ENCODE results near the gene CA5A.
"Not testable (repeated sequence)": the region's sequence is repeated elsewhere in the genome, so short reads cannot be mapped to it uniquely, and the experiment has no call there.

CA5A gene

DNA sequence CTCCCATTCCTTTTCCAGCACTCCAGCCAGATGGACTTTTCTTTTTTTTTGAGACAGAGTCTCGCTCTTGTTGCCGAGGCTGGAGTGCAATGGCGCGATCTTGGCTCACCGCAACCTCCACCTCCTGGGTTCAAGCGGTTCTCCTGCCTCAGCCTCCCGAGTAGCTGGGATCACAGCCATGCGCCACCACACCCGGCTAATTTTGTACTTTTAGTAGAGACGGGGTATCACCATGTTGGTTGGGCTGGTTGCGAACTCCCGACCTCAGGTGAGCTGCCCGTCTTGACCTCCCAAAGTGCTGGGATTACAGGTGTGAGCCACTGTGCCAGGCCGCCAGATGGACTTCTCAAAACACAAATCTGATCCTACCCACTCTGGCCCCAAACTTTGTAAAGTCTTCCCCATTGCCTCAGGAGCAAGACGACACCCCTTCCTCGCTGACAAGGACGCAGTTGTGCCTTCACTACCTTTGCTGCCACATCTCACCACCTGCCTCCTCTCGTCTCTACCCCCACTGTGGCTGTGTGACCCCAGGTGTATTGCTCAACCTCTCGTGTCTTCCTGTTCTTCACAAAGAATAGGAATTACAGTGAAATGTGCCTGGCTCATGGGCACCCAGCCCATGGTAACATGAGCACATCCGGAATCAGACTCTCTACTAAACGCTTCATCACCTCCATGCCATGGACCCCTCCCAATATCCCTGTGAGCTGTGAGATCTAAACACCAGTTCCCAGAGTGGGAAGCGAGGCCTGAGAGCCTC is 11.2 kb upstream of the CA5A start:
- DNase-seq = no peak

GRCh38 chr16:87946596-87947347 is 10.4 kb upstream of the CA5A start:
- DNase-seq = no peak

- peak in 1 of 2 donors; percentile 9 for DNase-seq
These were observed 9.2 kb upstream of the CA5A start for GRCh38 chr16:87945351-87946042.

DNA sequence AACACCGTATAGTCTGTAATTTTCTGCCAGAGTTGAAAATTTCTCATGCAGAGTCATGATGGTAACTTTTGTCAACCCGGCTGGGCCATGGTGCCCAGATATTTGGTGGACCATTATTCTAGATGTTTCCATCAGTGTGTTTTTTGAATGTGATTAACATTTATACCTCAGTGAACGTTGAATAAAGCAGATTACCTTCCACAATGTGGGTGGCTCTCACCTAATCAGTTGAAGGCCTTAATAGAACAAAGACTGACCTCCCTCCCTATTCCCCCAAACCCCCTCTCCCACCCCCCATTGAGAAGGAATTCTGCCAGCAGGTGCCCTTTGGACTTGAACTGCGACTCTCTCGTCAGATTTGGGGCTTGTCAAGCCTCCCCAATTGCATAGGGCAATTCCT is 6.4 kb upstream of the CA5A start:
- DNase-seq = no peak

DNA sequence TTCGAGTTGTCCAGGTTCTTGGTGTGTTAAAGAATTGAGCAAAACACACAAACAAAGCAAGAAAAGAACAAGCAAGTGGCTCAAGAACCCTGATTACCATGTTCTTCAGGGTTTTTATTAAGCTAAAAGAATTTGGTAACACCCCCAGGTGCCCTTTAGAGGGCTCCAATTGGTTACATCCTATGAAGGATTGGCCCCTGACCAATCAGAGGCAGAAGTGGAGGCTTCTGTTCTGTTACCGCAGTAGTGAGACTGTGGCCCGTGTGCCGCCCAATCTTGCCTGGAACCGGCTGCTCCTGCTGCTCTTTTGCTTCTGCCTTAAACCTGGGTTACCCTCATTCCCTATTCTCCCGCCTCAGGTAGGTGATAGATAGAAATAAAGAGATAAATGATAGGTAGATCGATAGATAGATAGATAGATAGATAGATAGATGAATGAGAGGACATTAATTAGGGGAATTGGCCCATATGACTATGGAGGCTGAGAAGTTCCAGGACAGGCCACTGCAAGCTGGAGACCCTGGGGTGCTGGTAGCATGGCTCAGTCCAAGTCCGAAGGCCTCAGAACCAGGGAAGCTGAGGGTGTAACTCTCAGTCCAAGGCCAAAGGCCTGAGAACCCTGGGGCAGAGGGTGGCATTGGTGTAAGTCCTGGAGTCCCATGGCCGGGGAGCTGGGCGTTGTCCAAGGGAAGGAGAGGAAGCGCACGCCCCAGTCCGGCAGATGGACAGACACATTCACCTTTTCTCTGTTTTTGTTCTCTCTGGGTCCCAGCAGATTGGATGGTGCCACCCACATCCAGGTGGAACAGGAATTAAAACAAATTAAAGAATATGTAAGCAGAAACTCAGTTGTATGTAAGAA is 3.5 kb upstream of the CA5A start:
- no peak for DNase-seq

DNA sequence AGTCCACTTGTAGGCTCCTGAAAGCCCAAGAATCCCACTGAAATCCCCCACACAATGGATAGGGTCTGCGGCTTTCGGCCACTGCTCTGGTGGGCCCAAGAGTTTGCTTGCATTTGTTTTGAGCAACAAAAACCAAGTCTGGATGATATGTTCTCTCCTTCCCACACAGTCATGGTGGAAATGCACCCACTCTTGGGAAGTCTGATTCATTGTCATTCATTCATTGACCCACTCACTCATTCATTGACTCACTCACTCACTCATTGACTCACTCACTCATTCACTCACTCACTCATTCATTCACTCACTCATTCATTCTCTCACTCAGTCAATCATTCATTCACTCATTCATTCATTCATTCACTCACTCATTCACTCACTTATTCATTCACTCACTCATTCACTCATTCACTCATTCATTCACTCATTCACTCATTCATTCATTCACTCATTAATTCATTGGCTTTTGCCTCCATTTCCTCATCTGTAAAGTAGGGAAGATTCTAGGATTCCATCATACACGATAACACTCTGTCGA is 2.2 kb upstream of the CA5A start:
- DNase-seq = no peak

DNA sequence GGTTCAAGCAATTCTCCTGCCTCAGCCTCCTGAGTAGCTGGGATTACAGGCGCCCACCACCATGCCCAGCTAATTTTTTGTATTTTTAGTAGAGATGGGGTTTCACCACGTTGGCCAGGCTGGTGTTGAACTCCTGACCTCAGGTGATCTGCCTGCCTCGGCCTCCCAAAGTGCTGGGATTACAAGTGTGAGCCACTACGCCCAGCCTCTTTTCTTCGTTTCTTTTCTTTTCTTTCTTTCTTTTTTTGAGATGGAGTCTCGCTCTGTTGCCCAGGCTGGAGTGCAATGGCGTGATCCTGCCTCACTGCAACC is 858 bp upstream of the CA5A start:
- DNase-seq = not testable (repeated sequence)

DNA sequence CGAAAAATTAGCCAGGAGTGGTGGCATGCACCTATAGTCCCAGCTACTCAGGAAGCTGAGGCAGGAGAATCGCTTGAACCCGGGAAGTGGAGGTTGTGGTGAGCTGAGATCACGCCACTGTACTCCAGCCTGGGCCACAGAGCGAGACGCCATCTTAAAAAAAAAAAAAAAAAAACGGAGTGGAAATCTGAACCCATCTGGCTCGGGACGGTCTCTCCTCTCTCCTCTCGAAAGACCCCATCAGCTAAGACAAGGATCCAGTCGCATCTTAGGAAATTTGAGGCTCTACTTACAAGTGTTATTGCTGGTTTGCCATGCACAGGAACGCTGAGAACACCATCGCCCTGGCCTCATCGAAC is 334 bp downstream of the CA5A start:
- not testable (repeated sequence) for DNase-seq

DNA sequence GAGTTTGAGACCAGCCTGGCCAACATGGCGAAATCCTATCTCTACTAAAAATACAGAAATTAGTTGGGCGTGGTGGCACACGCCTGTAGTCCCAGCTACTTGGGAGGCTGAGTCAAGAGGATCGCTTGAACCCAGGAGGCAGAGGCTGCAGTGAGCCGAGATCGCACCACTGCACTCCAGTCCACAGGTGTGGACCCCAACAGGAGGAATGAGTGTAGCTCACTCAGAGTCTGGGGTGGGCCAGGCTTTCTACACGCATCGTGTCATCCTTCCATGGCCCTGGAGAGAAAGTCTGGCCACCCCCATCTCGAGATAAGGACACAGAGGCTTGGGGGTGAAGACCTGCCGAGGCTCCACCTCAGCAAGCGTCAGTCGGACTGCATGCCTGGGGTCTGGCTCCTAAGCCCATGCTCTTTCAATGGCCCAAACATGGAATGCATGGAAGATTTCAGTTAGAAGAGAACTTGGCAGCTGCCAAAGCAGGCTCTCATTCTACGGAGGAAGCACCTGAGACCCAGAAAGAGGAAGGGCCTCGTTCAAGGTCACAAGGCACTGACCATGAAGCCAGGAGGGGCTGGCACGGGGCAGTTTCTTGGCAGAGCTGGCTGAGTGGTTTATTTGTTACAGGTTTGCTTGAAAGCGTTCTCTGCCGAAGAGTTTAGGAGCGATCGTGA is 1.4 kb downstream of the CA5A start:
- DNase-seq = not testable (repeated sequence)

DNA sequence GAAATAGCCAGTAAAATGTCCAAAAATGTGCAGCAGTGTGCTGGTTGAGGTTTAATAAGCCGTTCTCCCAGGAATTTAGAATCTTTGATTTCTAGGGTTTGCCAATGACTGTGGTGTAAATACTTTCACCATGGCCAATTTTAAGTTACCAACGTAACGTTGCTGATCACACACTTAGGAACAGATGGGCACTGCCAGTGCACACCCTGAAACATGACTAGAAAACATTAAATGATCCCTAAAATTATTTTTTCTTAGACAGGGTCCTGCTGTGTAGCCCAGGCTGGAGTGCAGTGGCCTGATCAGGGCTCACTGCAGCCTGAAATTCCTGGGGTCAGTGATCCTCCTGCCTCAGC is 3.2 kb downstream of the CA5A start:
- no peak for DNase-seq

- not testable (repeated sequence) for DNase-seq
These were observed 3.7 kb downstream of the CA5A start for GRCh38 chr16:87932475-87933139.

DNA sequence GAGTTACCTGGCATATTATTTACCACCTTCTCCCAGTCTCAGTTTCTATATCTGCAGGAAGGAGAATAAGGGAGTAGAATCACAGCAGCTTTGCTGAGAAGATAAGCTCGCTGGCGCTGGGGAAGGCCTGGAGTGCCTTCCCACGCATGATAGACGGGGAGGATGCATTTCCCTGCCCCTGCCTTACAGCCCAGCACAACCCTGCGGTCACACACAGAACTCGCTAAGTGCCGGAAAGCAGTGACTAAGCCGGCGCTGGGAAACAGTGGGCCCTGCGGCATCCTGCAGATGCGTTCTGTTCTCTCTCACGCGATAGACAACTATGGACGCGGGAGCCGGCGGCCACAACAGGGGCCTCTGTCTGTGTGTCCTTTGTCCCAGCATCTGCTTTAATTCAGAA is 4.8 kb downstream of the CA5A start:
- DNase-seq = no peak

GRCh38 chr16:87930456-87930855 is 5.9 kb downstream of the CA5A start:
- DNase-seq = peak in 1 of 2 donors; percentile 6

DNA sequence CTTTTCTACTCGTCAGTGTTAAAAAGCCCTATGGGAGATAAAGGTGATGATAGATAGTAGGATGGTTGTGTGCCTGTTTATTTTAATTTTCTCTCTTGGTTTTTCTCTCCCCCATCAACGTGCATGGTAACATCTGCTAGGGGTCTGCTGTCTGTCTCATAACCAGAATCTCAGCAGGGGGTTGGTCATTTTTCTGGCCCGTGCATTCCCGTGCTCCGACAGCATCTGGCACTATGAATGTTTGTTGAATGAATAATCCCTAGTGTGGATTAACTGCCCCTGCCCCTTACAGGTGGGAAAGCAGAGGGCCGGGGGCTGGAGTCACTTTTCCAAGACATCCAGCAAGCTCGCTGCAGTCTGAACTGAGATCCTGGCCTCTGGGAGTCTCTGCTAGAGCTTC is 6.3 kb downstream of the CA5A start:
- no peak for DNase-seq

GRCh38 chr16:87927195-87927562 is 9.2 kb downstream of the CA5A start:
- DNase-seq = no peak

GRCh38 chr16:87926246-87927194 is 9.8 kb downstream of the CA5A start:
- DNase-seq = no peak

DNA sequence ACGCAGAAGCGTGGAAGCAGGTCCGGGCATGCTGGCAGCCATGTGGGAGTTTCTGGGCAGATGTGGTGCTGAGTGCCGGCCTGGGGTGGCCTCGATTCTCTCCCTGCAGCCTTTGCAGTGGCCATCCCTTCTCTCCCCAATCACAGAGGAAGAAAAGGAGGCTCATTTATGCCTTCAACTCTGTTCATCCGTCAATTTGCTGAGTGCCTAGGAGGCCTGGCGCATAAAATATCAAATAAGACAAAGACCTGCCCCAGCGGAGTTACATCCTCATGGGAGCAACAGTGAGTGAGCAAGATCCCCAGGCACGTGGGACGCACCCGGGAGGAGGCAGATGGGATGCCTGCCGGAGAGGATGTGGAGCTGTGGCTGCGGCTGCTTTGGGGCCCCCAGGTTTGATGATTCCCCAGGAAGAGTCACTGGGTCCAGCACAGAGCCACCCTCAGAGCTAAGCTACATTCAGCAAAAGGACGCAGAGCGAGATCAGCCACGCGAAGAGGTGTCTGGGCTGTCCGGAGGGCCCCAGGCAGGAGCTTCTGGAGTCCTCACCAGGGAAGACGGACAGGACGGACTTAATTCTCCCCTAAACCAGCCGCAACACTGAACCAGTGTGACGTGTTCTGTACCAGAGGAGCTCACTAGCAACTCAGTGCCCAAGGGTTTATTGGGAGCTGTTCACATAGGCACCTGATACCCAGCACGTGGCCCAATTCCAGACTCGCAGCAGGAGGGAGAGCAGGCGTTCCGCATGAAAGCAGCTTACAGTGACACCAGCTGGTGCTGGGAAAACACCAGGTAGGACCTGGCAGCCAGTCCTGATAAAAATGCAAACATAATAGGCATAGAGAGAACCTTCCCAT is 11.3 kb downstream of the CA5A start:
- no peak for DNase-seq

DNA sequence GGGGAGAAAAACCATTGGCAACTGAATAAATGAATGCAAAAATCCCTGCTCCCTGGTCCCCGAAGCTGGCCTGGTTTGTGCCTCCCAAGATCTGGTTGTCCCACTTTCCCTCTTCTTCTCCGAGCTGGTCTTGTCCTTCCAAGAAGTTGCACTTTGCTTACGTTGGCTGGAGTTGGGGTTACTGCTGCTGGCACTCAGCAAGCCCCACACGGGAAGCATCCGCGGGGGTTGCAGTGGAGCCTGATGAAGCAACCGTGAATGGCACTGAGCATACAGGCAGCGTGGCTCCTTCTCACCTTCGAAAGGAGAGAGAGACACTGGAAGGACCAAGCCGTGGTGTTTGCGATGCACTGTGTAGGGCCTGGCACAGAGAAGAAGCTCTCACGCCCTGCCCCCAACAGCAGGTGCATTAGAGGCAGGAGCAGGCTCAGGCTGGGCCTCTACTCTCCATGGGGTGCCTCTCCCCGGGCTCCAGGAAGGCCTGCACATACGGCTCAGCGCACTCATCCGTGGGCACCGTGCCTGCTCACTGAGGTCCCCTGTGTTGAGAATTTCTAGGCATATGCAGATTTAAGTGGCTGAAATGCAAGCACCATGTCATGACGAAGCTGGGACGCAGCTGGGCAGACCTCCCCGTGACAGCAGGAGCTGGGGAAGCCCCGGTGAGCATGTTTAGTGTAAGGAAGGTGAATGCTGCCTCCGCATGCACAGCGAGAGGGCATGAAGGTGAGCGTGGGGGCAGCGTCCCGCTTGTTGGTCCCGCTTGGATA is 12.1 kb downstream of the CA5A start:
- DNase-seq = no peak
